BJ (cell line): Measurements from ENCODE around the gene SEMA4C. TPM values are rescaled to one million over a fixed set of nuclear protein-coding genes. Genes with fewer than 3 reads are reported as not detected.

Experiments
- CTCF ChIA-PET: fragments of 350-600 bp; formaldehyde crosslinking; extraction: SDS; loops from one replicate; lab custom pipeline; 2021; ENCODE audit warnings: antibody characterized with exemption, inconsistent platforms; lab: Yijun Ruan, JAX
- POLR2A ChIA-PET: fragments of 300-600 bp; sonication (Branson Sonifier 250); formaldehyde crosslinking; extraction: SDS; loops from one replicate; lab custom pipeline; 2021; ENCODE audit warnings: antibody characterized with exemption; lab: Charles Lee
- DNase-seq: peaks from one replicate; pipeline ENCODE4 v3.0.0-alpha.2; 2011; ENCODE audit warnings: low read depth
- H3K27me3 ChIP-seq: 2 replicates; pipeline ENCODE4 v1.6.0; 2011; ENCODE audit warnings: low read length; ENCODE audit not compliant: control insufficient read depth, insufficient read depth
- H3K36me3 ChIP-seq: 2 replicates; pipeline ENCODE4 v1.5.1; 2011; ENCODE audit warnings: low read length; ENCODE audit not compliant: control insufficient read depth, insufficient read depth
- H3K4me3 ChIP-seq: 2 replicates; pipeline ENCODE4 v1.5.1; 2011; ENCODE audit warnings: low read depth, mild to moderate bottlenecking, control low read depth, low read length
- polyA plus RNA-seq: library from polyadenylated mRNA; depleted of rRNA; stranded (reverse); fragments of >200 nt; gene quantifications from 2 replicates; pipeline ENCODE4 v1.2.3, GENCODE V29; 2011
- TF ChIP-seq, protein P1 (sequence below): IDR thresholded peaks from 2 replicates; pipeline ENCODE4 v1.5.1; 2011; ENCODE audit warnings: low read depth, mild to moderate bottlenecking, control low read depth, inconsistent platforms, low read length, moderate library complexity; ENCODE audit not compliant: insufficient read depth

SEMA4C gene
- polyA plus RNA-seq, 1 experiment, result 29.7 TPM

DNA sequence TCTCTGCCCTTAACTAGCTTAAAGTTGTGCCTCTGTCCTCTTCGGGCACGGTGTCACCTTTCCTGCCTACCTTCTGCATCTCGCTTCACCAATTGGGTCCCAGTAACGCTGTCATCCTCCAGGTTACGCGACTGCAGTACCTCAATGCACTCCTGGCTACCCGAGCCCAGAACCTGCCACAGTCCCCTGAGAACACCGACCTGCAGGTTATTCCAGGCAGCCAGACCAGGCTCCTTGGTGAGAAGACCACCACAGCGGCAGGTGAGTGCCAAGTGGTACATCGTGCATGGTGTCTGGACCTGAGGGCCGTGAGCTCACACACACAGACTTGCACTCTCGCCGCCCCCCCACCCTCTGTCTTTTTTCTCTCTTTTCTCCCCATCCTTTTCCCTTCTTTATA, 41.0 kb downstream of the SEMA4C start:
- ChIA-PET CTCF (interaction anchor here (1.0 kb wide), 1 partner anchor 29 kb away, joined by 3 read pairs; the partner anchor contains the start of gene ANKRD39), POLR2A (no interaction called here)
- no peak for DNase-seq
- no peak overlapping the region for H3K4me3 ChIP-seq
- H3K27me3 ChIP-seq, result no peaks in the 10 kb centered on the region
- TF ChIP-seq, protein P1, sequence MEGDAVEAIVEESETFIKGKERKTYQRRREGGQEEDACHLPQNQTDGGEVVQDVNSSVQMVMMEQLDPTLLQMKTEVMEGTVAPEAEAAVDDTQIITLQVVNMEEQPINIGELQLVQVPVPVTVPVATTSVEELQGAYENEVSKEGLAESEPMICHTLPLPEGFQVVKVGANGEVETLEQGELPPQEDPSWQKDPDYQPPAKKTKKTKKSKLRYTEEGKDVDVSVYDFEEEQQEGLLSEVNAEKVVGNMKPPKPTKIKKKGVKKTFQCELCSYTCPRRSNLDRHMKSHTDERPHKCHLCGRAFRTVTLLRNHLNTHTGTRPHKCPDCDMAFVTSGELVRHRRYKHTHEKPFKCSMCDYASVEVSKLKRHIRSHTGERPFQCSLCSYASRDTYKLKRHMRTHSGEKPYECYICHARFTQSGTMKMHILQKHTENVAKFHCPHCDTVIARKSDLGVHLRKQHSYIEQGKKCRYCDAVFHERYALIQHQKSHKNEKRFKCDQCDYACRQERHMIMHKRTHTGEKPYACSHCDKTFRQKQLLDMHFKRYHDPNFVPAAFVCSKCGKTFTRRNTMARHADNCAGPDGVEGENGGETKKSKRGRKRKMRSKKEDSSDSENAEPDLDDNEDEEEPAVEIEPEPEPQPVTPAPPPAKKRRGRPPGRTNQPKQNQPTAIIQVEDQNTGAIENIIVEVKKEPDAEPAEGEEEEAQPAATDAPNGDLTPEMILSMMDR, result no peak
- peaks cover 22% of the 10 kb centered on the region for H3K36me3 ChIP-seq

DNA sequence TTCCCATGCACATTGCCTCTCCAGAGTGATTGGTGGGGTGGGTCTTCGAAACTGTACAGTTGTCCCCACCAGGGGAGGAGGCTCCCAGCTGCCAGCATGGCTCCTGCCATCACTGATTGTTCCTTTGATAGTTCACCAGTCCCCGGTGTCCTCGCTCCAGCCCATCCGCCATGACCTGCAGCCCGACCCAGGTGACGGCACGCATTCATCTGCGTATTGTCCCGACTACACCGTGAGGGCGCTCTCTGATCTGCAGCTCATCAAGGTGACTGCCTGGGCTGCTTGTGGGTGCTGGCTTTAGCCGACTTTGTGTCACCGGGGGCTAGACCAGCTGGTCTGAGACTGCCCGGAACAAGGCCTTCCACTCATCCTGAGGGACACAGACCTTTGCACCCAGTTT, 41.4 kb downstream of the SEMA4C start:
- CTCF ChIA-PET, result interaction anchor here (1.0 kb wide), 1 partner anchor 29 kb away, joined by 3 read pairs; the partner anchor contains the start of gene ANKRD39
- TF ChIP-seq, protein P1, result no peak
- DNase-seq, result no peak
- H3K4me3 ChIP-seq, result no peak overlapping the region
- H3K27me3 ChIP-seq, result no peaks in the 10 kb centered on the region
- H3K36me3 ChIP-seq, result peaks cover 22% of the 10 kb centered on the region
- POLR2A ChIA-PET, result no interaction called here

DNA sequence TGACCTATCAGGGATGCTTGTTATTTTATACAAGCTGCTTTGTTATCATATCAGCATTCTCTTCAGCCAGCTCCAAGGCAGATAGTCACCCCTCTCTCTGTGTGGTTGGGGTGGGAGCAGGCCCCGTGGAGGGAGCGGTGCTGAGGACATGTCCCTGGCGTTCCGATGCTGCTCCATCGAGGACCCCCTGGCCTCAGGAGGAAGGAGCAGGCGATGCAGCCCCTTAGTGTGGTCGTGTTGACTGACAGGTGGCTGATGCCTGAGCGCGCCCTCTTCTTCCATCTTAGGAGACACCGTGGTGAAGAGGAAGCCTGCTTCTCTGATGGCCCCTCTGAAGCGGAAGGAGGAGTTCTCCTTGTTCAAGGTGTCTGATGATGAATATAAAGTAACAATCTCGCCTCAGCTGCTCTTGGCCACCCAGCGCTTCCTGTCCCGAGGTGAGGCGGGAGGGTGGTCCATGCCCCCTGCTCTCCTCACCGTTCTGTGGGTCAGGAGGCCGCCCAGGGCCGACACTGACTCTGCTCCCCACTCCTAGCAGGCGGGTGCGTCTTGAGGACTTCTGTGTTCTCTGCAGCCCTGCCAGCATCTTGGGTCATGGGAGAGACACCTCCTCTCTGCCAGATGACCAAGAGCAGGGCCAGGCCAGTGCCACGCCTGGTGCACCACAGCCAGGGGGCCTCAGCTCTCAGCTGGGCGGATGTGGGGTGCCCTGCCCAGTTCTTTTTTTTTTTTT, 43.2 kb downstream of the SEMA4C start:
- ChIA-PET CTCF (no interaction called here), POLR2A (no interaction called here)
- no peak for DNase-seq
- TF ChIP-seq, protein P1, result no peak
- H3K36me3 ChIP-seq, result peaks cover 21% of the 10 kb centered on the region
- no peak overlapping the region for H3K4me3 ChIP-seq
- H3K27me3 ChIP-seq, result no peaks in the 10 kb centered on the region

DNA sequence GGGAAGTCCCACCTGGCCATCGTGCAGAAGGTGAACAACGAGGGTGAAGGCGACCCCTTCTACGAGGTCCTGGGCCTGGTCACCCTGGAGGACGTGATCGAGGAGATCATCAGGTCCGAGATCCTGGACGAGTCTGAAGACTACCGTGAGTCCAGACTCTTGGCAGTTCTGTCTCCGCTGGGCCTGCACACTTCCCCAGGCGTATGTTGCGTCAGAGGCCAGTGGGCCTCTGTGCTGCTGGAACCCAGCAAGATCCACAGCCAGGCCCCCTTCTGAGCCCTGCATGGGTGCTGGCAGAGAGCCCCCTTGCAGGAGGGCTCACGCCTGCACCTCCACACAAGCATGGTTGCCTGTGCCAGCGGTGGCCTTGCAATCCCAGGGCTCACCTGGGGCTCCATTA, 44.8 kb downstream of the SEMA4C start:
- TF ChIP-seq, protein P1, result no peak
- ChIA-PET POLR2A (no interaction called here), CTCF (interaction anchor here (1.0 to 1.4 kb wide), 2 partner anchors 8 to 16 kb away, joined by 4 read pairs; no protein-coding TSS in a partner anchor)
- Histone ChIP-seq H3K36me3 (peaks cover 18% of the 10 kb centered on the region), H3K4me3 (no peak overlapping the region), H3K27me3 (no peaks in the 10 kb centered on the region)
- DNase-seq, result no peak

DNA sequence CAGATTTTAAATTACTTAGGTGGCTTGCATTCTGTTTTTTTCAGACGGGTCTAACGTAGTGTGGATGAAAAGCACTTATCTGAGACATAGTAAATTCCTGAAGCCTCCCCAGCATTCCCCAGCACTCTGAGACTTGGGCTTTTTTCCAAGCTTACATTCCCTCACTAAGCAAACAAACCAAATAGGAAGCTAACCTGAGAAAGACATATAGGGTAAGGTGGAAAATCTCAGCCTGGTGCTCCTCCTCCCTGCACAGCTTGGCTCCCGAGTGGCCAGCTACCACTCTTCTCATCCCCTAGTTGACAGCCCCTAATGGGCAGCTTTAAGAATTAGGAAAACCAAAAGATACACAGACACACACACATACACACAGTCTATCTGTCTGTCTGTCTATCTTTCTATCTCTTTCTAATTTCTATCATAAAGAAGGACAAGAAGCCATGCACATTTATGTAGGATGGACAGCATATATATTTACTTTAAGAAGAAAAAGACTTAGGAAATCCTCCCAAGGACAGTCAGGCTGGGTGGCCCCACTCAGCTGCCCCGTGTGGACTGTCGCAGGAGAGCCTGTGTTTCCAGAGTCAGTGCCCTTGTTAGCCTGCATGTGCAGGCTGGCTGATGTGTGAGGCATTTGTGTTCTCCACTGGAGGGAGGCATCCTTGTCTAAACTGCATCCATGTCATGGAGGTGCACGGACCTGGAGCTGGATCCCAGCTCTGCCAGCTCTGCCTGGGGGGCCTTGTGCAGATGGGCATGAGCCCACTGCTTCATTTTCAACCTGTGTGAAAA, 45.6 kb downstream of the SEMA4C start:
- no peaks in the 10 kb centered on the region for H3K27me3 ChIP-seq
- peaks cover 18% of the 10 kb centered on the region for H3K36me3 ChIP-seq
- ChIA-PET CTCF (interaction anchor here (0.9 to 1.7 kb wide), 3 partner anchors 8 to 33 kb away, joined by 4 read pairs; partner anchors contain the start of gene ANKRD39), POLR2A (no interaction called here)
- no peak for DNase-seq
- TF ChIP-seq, protein P1, result no peak
- no peak overlapping the region for H3K4me3 ChIP-seq
